Measurements from ENCODE around the gene GABRB1. TPM values are rescaled to one million over a fixed set of nuclear protein-coding genes. Genes with fewer than 3 reads are reported as not detected.

Gene GABRB1
- total RNA-seq, result not detected

DNA sequence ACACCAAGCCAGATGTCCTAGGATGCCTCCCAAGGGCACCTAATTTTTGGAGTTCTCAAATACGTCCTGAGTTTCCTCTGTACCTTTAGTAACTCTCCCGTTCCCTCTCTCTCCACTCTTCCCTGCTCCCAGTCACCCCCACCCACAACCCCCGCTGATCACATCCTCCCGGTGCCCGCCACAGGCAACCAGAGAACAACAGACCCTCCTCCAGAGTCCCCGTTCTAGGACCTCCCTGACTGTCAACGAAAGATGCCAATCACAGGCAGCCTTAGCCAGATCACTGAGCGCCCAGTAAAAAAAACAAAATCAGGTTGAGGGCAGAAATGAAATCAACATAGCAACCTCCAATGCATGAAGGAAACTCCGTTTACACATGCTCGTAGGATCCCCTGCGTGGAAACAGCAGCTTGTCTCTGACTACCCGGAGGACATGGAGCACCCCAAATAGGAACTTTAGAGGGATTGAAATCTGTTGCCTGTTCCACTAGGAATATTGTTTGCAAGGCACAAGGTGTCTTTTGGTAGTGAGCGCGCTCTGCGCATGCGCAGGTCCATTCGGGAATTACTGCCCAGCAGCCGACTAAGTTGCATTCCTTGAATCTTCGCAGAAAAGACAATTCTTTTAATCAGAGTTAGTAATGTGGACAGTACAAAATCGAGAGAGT lies at the start of gene GABRB1:
TSS of gene GABRB1 (plus strand) at position 557 of the 668 bp plus-strand sequence.
- H3K27me3 ChIP-seq, result no peaks in the 10 kb centered on the region
- intact Hi-C loops (cut with DNase I), result no loop called here

DNA sequence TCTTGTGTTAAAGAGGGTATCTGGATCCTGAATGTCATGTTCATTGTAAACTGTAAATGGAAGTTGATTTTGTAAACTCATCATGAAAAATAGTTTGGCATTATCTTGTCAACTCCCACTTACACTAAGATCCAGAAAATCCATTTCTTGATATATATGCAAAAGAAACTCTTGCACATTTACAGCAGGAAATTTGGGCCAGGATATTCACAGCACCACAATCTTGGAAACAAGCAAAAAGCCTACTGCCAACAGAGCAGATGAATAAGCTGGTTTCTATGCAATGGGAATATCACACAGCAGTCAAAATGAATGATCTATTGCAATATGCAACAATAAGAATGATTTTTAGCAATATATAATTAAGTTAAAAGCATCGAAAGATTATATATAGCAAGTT lies 46.6 kb upstream of the GABRB1 start:
- no peaks in the 10 kb centered on the region for H3K9me3 ChIP-seq
- intact Hi-C loops (cut with DNase I), result no loop called here
- no peak for DNase-seq (ENCODE audit: extremely low spot score in 2 of 2)

More for the DNA sequence above, at the start of gene GABRB1:
- TF ChIP-seq POLR2AphosphoS5 (IDR thresholded peaks at IDR 0.05; ENCODE audit: insufficient read depth in 1 of 2, low read depth in 1 of 2) (no peak), POLR2A (IDR thresholded peaks at IDR 0.05) (no peak)
- TF ChIP-seq, protein P1, sequence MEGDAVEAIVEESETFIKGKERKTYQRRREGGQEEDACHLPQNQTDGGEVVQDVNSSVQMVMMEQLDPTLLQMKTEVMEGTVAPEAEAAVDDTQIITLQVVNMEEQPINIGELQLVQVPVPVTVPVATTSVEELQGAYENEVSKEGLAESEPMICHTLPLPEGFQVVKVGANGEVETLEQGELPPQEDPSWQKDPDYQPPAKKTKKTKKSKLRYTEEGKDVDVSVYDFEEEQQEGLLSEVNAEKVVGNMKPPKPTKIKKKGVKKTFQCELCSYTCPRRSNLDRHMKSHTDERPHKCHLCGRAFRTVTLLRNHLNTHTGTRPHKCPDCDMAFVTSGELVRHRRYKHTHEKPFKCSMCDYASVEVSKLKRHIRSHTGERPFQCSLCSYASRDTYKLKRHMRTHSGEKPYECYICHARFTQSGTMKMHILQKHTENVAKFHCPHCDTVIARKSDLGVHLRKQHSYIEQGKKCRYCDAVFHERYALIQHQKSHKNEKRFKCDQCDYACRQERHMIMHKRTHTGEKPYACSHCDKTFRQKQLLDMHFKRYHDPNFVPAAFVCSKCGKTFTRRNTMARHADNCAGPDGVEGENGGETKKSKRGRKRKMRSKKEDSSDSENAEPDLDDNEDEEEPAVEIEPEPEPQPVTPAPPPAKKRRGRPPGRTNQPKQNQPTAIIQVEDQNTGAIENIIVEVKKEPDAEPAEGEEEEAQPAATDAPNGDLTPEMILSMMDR (IDR thresholded peaks at IDR 0.05), result no peak
- no peak for DNase-seq (ENCODE audit: extremely low spot score in 2 of 2)
- Histone ChIP-seq H3K9me3 (no peaks in the 10 kb centered on the region), H3K27ac (no peak within 1 kb of the TSS), H3K4me1 (peaks cover 8% of the 10 kb centered on the region), H3K36me3 (no peaks in the 10 kb centered on the region), H3K4me3 (peak within 1 kb of the TSS; percentile 33 to 35)

DNA sequence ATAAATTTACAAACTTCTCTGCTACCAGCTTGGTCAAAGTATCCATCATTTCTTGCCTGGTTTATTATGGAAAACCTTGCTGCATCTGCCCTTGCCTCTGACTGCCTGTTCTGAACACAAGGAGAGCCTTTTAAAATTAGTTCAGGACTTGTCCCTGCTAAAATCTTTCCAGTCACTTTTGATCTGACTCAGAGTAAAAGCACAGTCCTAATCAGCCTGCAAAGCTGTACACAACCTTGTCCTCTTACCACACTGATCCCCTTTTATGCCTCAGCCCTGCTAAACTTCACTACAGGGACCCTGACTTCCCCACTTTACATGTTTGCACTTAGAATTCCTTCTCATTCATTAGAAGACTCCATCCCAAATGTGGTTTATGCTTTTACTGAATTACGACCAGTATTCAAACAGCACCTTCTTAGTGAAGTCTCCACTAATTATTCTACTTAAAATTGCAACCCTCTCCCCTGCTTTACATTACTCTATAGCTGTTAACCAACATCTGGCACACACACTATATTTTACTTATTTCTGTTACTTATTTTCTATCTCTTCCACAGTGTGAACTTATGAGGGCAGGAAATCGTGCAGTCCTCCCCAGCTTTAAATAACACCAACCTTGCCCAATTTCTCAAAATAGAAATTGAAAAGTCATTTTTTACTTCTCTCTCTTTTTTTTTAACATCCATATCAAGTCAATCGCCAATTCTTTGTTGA lies 44.3 kb upstream of the GABRB1 start:
- H3K4me3 ChIP-seq, result no peak overlapping the region
- H3K4me1 ChIP-seq, result no peaks in the 10 kb centered on the region
- DNase-seq (ENCODE audit: extremely low spot score in 2 of 2), result no peak
- TF ChIP-seq POLR2AphosphoS5 (IDR thresholded peaks at IDR 0.05; ENCODE audit: insufficient read depth in 1 of 2, low read depth in 1 of 2) (no peak), POLR2A (IDR thresholded peaks at IDR 0.05) (no peak)
- TF ChIP-seq, protein P1 (IDR thresholded peaks at IDR 0.05), result no peak
- H3K36me3 ChIP-seq, result no peaks in the 10 kb centered on the region
- intact Hi-C loops (cut with DNase I), result no loop called here
- no peaks in the 10 kb centered on the region for H3K27me3 ChIP-seq
- H3K9me3 ChIP-seq, result no peaks in the 10 kb centered on the region
- no peak overlapping the region for H3K27ac ChIP-seq

More for the DNA sequence above, 46.6 kb upstream of the GABRB1 start:
- H3K27me3 ChIP-seq, result no peaks in the 10 kb centered on the region
- TF ChIP-seq POLR2AphosphoS5 (IDR thresholded peaks at IDR 0.05; ENCODE audit: insufficient read depth in 1 of 2, low read depth in 1 of 2), result no peak
- no peak for TF ChIP-seq POLR2A (IDR thresholded peaks at IDR 0.05)
- TF ChIP-seq, protein P1 (IDR thresholded peaks at IDR 0.05), result no peak
- no peaks in the 10 kb centered on the region for H3K36me3 ChIP-seq
- H3K4me1 ChIP-seq, result no peaks in the 10 kb centered on the region
- no peak overlapping the region for H3K4me3 ChIP-seq
- H3K27ac ChIP-seq, result no peak overlapping the region

DNA sequence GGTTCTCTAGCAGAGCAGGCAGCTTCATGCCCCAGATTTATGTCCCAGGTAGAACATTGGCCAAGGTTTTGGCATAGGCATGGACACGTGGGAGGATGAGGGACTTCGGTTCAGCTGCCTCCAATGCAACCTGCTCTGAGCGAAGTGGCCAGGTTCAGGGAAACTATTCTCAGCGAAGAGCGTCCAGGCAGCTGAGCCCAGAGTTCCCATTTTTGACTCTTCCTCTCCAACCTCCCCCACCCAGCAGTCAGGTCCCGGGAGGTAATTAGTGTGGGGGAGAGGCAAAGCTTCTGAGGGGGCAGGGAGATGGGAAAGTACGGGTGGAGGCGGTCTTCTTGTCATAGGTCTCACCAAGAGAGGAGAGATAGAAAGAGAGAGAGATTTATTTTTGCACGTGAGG lies 39.0 kb upstream of the GABRB1 start:
- TF ChIP-seq POLR2A (IDR thresholded peaks at IDR 0.05) (no peak), POLR2AphosphoS5 (IDR thresholded peaks at IDR 0.05; ENCODE audit: insufficient read depth in 1 of 2, low read depth in 1 of 2) (no peak)
- TF ChIP-seq, protein P1 (IDR thresholded peaks at IDR 0.05), result no peak
- H3K4me1 ChIP-seq, result no peaks in the 10 kb centered on the region

More for the DNA sequence above, 39.0 kb upstream of the GABRB1 start:
- intact Hi-C loops (cut with DNase I), result no loop called here
- H3K9me3 ChIP-seq, result no peaks in the 10 kb centered on the region
- DNase-seq (ENCODE audit: extremely low spot score in 2 of 2), result no peak
- no peak overlapping the region for H3K4me3 ChIP-seq
- no peak overlapping the region for H3K27ac ChIP-seq
- no peaks in the 10 kb centered on the region for H3K27me3 ChIP-seq
- no peaks in the 10 kb centered on the region for H3K36me3 ChIP-seq

All from vagina (tissue), 2 donors.